ENCODE data around the gene CTR9. TPM values are rescaled to one million over a fixed set of nuclear protein-coding genes. Genes with fewer than 3 reads are reported as not detected.

Gene CTR9
- total and polyA plus RNA-seq, 2 of the 13 experiments (the other 11 are each of a cell fraction or from before 2014, with no cell fraction given) = 6.6 to 22.1 TPM

- TF ChIP-seq, protein P1, sequence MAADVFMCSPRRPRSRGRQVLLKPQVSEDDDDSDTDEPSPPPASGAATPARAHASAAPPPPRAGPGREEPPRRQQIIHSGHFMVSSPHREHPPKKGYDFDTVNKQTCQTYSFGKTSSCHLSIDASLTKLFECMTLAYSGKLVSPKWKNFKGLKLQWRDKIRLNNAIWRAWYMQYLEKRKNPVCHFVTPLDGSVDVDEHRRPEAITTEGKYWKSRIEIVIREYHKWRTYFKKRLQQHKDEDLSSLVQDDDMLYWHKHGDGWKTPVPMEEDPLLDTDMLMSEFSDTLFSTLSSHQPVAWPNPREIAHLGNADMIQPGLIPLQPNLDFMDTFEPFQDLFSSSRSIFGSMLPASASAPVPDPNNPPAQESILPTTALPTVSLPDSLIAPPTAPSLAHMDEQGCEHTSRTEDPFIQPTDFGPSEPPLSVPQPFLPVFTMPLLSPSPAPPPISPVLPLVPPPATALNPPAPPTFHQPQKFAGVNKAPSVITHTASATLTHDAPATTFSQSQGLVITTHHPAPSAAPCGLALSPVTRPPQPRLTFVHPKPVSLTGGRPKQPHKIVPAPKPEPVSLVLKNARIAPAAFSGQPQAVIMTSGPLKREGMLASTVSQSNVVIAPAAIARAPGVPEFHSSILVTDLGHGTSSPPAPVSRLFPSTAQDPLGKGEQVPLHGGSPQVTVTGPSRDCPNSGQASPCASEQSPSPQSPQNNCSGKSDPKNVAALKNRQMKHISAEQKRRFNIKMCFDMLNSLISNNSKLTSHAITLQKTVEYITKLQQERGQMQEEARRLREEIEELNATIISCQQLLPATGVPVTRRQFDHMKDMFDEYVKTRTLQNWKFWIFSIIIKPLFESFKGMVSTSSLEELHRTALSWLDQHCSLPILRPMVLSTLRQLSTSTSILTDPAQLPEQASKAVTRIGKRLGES (CRISPR knock-in tag; IDR thresholded peaks at IDR 0.05; ENCODE audit: borderline replicate concordance) = no peak
Observed at GRCh38 chr11:10807493-10808234, 56.6 kb downstream of the CTR9 start (continued).

- H3K4me2 ChIP-seq (ENCODE audit: low read depth, low read length) = peak overlapping the region; percentile 76
- in situ Hi-C loops (cut with HindIII; ENCODE audit: extremely low pct_ligation_motif_present, low pct_unique_long_range_greater_than_20kb) = loop anchor here (5.0 kb wide), 1 partner anchor 49 kb away; the partner anchor contains the start of gene ZBED5
- TF ChIP-seq, protein P2, sequence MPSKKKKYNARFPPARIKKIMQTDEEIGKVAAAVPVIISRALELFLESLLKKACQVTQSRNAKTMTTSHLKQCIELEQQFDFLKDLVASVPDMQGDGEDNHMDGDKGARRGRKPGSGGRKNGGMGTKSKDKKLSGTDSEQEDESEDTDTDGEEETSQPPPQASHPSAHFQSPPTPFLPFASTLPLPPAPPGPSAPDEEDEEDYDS (CRISPR knock-in tag; IDR thresholded peaks at IDR 0.05) = no peak
- TF ChIP-seq ZNF329 (CRISPR knock-in tag; IDR thresholded peaks at IDR 0.05; ENCODE audit: low read depth) = no peak
- TF ChIP-seq ZNF569 (CRISPR knock-in tag; IDR thresholded peaks at IDR 0.05; ENCODE audit: borderline replicate concordance) = 0 out of 2 replicates have a peak, but pooled peaks have one; percentile 12
- no peak for TF ChIP-seq ZNF788 (CRISPR knock-in tag; IDR thresholded peaks at IDR 0.05; ENCODE audit: borderline replicate concordance)
- TF ChIP-seq SAFB2 (CRISPR knock-in tag; IDR thresholded peaks at IDR 0.05; ENCODE audit: borderline replicate concordance, low read depth) = 0 out of 2 replicates have a peak, but pooled peaks have one; percentile 44
- TF ChIP-seq ZSCAN22 (CRISPR knock-in tag; IDR thresholded peaks at IDR 0.05) = 0 out of 2 replicates have a peak, but pooled peaks have one; percentile 20
- TF ChIP-seq ZIK1 (CRISPR knock-in tag; IDR thresholded peaks at IDR 0.05; ENCODE audit: borderline replicate concordance, low read depth) = no peak
- no peak for TF ChIP-seq JUN (CRISPR knock-in tag; IDR thresholded peaks at IDR 0.05)
- no peak for TF ChIP-seq HOXD1 (CRISPR knock-in tag; IDR thresholded peaks at IDR 0.05)
- 0 out of 2 replicates have a peak, but pooled peaks have one; percentile 19 for TF ChIP-seq DNMT1 (CRISPR knock-in tag; IDR thresholded peaks at IDR 0.05)
- TF ChIP-seq, protein P3, sequence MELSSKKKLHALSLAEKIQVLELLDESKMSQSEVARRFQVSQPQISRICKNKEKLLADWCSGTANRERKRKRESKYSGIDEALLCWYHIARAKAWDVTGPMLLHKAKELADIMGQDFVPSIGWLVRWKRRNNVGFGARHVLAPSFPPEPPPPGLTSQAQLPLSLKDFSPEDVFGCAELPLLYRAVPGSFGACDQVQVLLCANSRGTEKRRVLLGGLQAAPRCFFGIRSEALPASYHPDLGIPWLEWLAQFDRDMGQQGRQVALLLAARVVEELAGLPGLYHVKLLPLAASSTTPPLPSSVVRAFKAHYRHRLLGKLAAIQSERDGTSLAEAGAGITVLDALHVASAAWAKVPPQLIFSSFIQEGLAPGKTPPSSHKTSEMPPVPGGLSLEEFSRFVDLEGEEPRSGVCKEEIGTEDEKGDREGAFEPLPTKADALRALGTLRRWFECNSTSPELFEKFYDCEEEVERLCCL (CRISPR knock-in tag; IDR thresholded peaks at IDR 0.05; ENCODE audit: borderline replicate concordance) = no peak
- TF ChIP-seq ZFP91 (CRISPR knock-in tag; IDR thresholded peaks at IDR 0.05; ENCODE audit: borderline replicate concordance) = peak; percentile 57; the same call in 1 of the 2 replicates
Observed at GRCh38 chr11:10808235-10808552, 57.1 kb downstream of the CTR9 start.

More at GRCh38 chr11:10808235-10808552, 57.1 kb downstream of the CTR9 start:
- BruUV-seq (replicated peaks) = no TSS peak
- DNase-seq (ENCODE audit: low spot score) (no peak), ATAC-seq (peak; percentile 11), FAIRE-seq (no peak)
- WGBS (ENCODE audit: low lambda C conversion rate) = 0% methylated on average over 6 of the region's 36 CpGs
- peaks cover 11 to 39% of the 10 kb centered on the region in 2 experiments for H3K36me3 ChIP-seq (replicated peaks in 1 of 2; ENCODE audit: control insufficient read depth in 1 of 2, insufficient read depth in 2 of 2, low read length in 2 of 2)
- peak overlapping the region; percentile 99 for H3K9ac ChIP-seq (ENCODE audit: insufficient read depth, low read depth, low read length)
- no peaks in the 10 kb centered on the region for H3K9me3 ChIP-seq (ENCODE audit: low read length)
- H2AFZ ChIP-seq (ENCODE audit: low read length) = no peak overlapping the region
- H3K4me1 ChIP-seq (ENCODE audit: insufficient read depth, low read length) = peaks cover 45% of the 10 kb centered on the region
- peak overlapping the region; percentile 88 to 99 (median 96) for H3K4me3 ChIP-seq (replicated peaks in 1 of 3; ENCODE audit: insufficient read depth in 1 of 3, low read depth in 2 of 3, low read length in 3 of 3)
- POLR2A ChIA-PET = interaction anchor here (0.8 to 4.5 kb wide), 29 partner anchors 10 to 1844 kb away, joined by 3 to 130 read pairs (median 7); partner anchors contain the start of genes CTR9, TMEM9B, USP47 and WEE1
- H3K27me3 ChIP-seq (ENCODE audit: control insufficient read depth in 1 of 2, insufficient read depth in 2 of 2, low read length in 2 of 2) = no peaks in the 10 kb centered on the region; a peak in 1 of 5 replicates
- intact Hi-C loops (cut with micrococcal nuclease; ENCODE audit: unreplicated experiment) = loop anchor here (2.0 to 5.0 kb wide), 3 partner anchors 51 to 521 kb away; partner anchors contain the start of gene ZBED5
- H4K20me1 ChIP-seq (ENCODE audit: insufficient read depth, low read length) = peaks cover 3% of the 10 kb centered on the region; the same call in 1 of the 2 replicates
- CTCF ChIA-PET (ENCODE audit: low intra/inter-chr PET ratio, low total read pairs) = no interaction called here
- H3K27ac ChIP-seq (ENCODE audit: extremely low read length, insufficient read depth, low read length) = peak overlapping the region; percentile 96
- peaks cover 46% of the 10 kb centered on the region for H3K79me2 ChIP-seq (ENCODE audit: insufficient read depth, low read length)

Data from HepG2 (cell line).